ENCODE results near the gene FGF22.
A peak's percentile ranks its signal among the peaks of the same experiment; 100 is the strongest.
"Not testable (repeated sequence)": the region's sequence is repeated elsewhere in the genome, so short reads cannot be mapped to it uniquely, and the experiment has no call there.

Gene FGF22

DNA sequence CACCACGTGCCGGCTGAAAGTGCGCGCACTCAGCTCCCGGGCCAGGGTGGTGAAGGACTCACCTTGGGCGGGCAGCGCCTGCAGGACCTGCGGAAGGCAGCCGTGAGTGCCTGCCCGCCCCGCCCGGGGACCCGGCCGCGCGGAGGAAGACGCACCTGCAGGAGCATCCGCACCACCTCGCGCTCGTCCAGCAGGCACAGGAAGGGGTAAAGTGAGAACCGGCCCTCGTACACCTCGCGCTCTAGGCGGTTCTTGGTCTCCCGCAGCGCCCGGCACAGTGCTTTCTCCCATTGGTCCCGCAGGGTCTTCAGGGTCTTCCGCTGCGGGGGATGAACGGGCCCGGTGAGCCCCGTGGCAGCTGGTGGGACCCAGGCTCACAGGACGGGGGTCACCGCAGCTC lies 17.0 kb upstream of the FGF22 start:
- DNase-seq = no peak

DNA sequence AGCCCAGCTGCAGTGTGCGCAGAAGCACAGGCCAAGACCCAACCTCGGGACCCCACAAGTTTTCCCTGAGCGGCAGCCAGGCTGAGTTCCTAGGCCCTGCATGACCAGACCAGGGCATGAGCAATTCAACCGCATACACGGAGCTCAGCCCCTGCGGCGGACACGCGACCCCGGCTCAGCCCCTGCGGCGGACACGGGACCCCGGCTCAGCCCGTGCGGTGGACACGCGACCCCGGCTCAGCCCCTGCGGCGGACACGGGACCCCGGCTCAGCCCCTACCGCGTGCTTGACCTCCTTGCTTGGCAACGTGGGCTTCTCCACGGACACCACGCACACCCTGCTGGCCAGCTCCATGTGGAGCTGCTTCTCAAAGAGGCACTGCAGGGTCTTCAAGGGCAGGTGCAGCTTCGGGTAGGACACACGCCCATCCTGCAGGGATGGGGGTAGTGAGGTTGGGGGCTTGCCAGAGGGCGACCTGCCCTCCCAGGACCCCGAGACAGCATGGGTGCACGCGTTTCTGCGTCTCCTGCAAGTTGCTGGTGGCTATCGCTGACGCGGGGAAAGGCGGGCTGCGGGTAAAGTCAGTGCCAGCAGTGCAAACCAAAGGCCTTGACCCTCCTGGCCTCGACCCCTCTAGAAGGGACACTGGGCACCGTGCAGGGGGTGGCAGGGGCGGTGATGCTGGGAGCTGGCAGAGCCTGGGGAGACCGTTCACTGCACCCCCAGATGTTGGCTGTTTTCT lies 16.3 kb upstream of the FGF22 start:
- no peak for DNase-seq

DNA sequence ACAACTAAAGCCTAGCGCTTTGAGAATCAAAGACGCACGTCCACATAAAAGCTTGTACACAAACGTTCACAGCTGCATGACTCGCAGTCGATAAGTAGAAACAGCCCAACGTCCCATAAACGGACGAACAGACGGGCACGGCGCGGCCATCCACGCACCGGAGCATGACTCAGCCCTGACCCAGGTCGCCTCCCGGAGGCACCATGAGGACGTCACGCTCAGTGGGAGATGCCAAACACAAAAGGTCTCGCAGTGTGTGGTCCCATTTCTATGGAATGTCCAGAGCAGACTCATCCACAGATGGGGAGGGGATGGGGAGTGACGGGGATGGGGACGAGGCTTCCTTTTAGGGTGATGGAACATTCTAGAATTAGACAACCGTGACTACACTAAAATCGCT lies 15.7 kb upstream of the FGF22 start:
- DNase-seq = no peak

DNA sequence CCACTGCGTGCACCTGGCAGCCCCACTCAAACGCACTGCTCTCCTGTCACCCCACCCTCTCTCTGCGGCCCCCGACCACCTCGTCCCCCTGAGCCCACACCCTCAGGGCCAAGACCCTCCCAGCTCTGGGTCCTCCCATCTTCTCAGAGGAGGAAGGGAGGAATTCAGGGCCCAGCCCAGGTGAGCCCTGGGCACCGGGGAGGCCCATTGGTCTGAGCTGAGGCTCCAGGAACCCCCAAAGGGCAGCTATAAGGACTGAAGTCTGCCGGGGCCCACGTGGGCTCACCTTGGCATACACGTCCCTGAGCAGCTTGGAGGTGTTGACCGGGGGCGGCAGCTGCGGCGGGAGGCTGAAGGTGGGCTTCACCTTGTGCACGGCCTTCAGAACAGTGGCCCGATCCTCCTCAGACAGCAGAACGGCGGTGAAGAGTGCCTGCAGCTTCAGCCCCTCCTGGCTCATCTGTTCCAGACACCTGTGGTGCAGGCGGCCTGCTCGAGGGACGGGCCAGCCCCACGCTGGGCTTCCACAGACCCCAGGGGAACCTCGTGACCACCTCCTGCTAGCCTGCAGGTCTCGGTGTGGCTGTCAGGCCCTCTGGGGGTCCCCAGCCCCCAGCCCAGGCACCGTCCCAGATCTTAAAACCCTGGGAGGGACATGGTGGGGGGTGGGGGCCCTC lies 15.1 kb upstream of the FGF22 start:
- DNase-seq = no peak

GRCh38 chr19:625257-625656 lies 14.4 kb upstream of the FGF22 start:
- no peak for DNase-seq

GRCh38 chr19:626566-626965 lies 13.1 kb upstream of the FGF22 start:
- DNase-seq = not testable (repeated sequence)

DNA sequence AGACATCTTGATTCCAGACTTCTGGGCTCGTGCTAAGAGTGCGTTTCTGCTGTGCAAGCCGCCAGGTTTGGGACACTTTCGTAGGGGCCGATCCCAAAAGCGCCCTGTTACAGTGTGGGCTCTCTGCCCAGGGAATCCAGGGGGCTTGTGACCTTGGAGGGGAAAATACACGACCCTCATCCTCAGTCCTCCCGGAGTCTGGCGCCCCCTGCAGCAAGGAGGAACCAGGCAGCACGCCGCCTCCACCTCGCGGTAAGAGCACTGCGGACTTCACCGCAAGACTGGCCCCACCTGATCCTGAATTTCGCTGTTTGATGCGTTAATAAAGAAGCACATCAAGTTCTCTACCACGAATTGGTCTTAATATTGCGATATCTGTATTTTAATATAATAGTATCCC lies 11.5 kb upstream of the FGF22 start:
- no peak for DNase-seq

DNA sequence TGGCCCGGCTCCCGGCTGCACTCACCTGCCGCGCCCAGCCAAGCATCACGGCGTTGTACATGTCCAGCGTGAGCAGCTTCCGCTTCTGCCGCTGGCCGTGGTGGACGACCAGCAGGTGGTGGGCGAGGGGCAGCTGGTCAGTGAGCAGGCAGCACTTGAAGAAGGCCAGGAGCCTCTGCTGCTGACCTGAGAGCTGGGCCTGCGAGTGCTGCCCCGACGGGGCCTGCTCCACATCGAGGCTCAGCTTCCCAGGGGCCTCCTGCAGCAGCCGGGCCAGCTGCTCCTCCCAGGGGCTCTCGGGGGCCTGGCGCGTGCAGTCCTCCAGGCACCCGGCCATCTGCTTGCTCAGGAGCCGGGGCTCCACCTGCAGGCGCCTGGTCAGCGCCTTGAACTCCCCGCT lies 10.2 kb upstream of the FGF22 start:
- DNase-seq = not testable (repeated sequence)

- DNase-seq = no peak
These were observed 9.5 kb upstream of the FGF22 start for GRCh38 chr19:629961-630714.

DNA sequence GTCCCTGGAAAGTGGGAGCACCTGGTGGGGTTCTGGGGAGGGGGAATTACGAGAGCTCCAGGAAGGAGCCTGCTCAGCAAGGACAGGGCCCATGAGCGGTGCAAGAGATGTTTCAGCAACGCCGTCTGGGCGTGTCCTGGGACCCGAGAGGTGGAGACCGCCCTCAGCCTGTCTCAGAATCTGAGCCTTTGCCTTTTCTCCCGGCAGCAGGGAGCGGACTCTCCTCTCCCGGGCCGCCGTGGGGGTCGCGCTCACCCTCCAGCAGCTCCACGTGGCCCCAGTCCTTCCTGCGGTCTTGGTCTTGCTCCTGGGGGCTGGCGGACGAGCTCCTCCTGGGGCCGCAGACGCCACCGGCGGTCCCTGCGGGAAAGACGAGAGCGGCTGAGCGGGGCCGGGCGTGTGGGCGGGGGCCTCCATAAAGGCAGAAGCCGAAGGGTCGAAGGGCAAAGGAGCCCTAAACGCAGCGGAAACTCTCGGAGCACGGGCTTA lies 7.1 kb upstream of the FGF22 start:
- no peak for DNase-seq

DNA sequence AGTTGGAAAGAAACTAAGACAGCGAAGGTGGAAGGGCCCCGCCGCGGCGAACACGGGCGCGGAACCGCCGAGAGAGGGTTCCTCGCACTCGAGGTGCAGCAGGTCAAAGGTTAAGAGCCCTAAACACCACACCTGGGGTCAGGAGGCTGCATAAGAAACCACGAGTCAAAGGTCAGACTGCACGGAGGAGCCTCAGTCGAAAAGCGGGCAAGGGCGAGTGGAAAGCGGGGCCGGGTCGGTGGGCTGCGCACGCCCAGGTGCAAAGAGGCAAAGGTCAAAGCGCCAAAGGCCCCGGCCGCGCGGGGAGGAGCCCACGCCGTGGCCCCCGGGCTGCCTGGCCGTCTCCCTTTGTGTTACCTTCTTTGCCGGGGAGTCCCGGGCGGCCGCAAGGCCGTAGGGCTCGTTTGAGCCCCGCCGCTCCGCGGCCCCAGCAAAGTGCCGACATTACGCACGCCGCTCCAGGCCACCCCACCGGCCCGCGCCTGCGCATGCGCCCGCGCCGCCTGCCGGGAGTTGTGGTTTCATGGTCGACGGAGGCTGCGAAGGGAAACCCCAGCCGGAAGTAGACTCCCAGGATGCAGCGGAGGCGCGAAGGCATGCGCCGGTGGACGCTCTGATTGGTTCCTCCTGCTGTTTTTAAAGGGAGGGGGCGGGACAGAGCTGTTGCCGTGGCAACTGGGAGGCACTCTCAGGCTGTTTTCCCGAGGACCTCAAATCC lies 6.5 kb upstream of the FGF22 start, which contains the start of gene POLRMT:
Gene POLRMT (minus strand): TSS at position 470 of the 718 bp plus-strand sequence. CDS start 25 bp downstream, at position 445.
- DNase-seq = peak; percentile 99

DNA sequence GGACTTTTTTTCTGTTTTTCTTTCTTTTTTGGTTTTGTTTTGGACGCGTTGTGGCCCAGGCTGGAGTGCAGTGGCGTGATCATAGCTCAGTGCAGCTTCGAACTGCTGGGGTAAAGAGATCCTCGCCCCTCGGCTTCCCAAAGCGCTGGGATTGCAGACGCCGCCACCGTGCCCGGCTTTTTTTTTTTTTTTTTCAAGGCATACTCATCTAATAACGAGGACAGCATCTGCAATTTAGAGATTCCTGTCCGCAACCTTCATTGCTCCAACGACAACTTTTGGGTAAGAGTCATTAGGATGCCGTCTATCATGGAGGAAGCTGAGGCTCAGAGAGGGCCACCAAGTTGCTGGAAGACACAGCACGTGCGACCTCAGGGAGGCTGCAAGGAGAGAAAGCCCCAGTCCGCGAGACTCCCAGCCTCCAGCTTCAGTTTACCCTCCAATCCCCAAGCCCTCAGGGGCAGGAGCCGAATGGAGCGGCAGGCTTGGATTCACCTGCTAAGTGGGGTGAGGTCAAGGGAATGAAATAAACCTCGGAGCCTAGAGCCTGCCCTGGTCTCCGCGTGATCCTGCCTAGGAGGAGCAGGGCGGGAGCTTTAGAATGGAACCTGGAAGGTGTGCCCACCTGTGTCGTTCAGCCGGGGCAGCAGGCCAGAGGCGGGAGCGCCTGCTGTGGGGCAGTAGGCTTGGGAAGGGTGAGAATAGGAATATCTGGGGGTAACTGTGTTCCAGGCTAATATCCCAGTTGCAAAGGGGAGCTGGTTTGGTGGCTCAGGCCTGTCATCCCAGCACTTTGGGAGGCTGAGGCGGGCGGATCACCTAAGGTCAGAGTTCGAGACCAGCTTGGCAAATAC lies 5.7 kb upstream of the FGF22 start:
- no peak for DNase-seq

GRCh38 chr19:634975-635652 lies 4.6 kb upstream of the FGF22 start:
- DNase-seq = no peak

GRCh38 chr19:638906-639252 lies 800 bp upstream of the FGF22 start:
- DNase-seq = no peak

GRCh38 chr19:640161-640558 lies 481 bp downstream of the FGF22 start:
- no peak for DNase-seq

DNA sequence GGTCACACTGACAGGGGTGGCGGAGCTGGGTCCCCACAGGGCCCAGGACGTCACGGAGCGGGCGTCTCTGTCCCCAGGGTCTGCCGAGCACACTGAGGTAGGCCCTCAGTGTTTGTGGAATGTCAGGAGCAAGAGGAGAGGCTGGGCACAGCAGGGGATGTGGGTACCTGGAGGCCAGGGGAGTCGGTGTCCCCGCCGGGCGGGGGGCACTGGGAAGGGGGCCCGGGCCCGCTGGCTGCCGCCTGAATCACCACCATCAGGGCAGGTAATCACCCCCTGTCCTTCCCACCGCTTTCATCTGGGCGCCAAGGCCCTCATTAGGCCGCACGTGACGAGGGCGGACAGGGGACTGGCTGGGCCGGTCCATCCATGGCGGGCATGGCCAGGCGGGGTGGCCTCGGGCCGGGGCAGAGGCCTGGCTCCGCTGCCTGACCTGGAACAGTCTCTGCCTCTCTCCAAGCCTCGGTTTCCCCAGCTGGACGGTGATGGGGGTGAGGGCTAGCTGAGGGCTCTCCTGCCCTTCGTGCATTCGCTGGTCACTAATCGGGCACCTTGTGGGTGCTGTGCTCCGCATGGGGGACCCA lies 1.0 kb downstream of the FGF22 start:
- DNase-seq = no peak

- DNase-seq = no peak
These were observed 2.0 kb downstream of the FGF22 start for GRCh38 chr19:641702-642101.

GRCh38 chr19:642767-643727 lies 3.4 kb downstream of the FGF22 start:
- DNase-seq = no peak

GRCh38 chr19:643736-644135 lies 4.1 kb downstream of the FGF22 start:
- no peak for DNase-seq

GRCh38 chr19:644363-644762 lies 4.7 kb downstream of the FGF22 start:
- DNase-seq = no peak
